Activated CD4-positive, alpha-beta T cell treated with anti-CD3 and anti-CD28 coated beads, Interleukin-2, amount 50 U/mL, for 1 hour (primary cell): ENCODE data around the gene FRMD8.
"Not testable (repeated sequence)": the region's sequence is repeated elsewhere in the genome, so short reads cannot be mapped to it uniquely, and the experiment has no call there.

Experiments used
- DNase-seq: peaks from one replicate; pipeline ENCODE4 v3.0.0-alpha.2; 2020

FRMD8 gene

GRCh38 chr11:65437436-65438227 lies 51.2 kb downstream of the FRMD8 start:
- DNase-seq = no peak

- no peak for DNase-seq
Observed at GRCh38 chr11:65438257-65439151, 52.1 kb downstream of the FRMD8 start.

GRCh38 chr11:65439331-65440181 lies 53.1 kb downstream of the FRMD8 start:
- no peak for DNase-seq

GRCh38 chr11:65440831-65441499 lies 54.5 kb downstream of the FRMD8 start:
- no peak for DNase-seq

GRCh38 chr11:65442842-65443331 lies 56.5 kb downstream of the FRMD8 start:
- no peak for DNase-seq

- DNase-seq = no peak
Observed at GRCh38 chr11:65444314-65445051, 58.0 kb downstream of the FRMD8 start.

- no peak for DNase-seq
Observed at GRCh38 chr11:65445101-65445603, 58.7 kb downstream of the FRMD8 start.

- no peak for DNase-seq
Observed at GRCh38 chr11:65445604-65446445, 59.4 kb downstream of the FRMD8 start.

- DNase-seq = no peak
Observed at GRCh38 chr11:65446446-65447277, 60.2 kb downstream of the FRMD8 start.

GRCh38 chr11:65448074-65448417 lies 61.6 kb downstream of the FRMD8 start:
- DNase-seq = no peak

GRCh38 chr11:65448418-65449105 lies 62.1 kb downstream of the FRMD8 start:
- no peak for DNase-seq

GRCh38 chr11:65451301-65451700 lies 64.9 kb downstream of the FRMD8 start:
- DNase-seq = not testable (repeated sequence)

GRCh38 chr11:65452259-65452658 lies 65.8 kb downstream of the FRMD8 start:
- DNase-seq = not testable (repeated sequence)

- DNase-seq = no peak
Observed at GRCh38 chr11:65452806-65453490, 66.5 kb downstream of the FRMD8 start.

GRCh38 chr11:65454311-65454695 lies 67.9 kb downstream of the FRMD8 start:
- DNase-seq = no peak

GRCh38 chr11:65454696-65455456 lies 68.4 kb downstream of the FRMD8 start:
- peak; percentile 74 for DNase-seq

GRCh38 chr11:65456418-65456817 lies 70.0 kb downstream of the FRMD8 start:
- no peak for DNase-seq
